Activated naive CD4-positive, alpha-beta T cell treated with anti-CD3 and anti-CD28 coated beads, Interleukin-2, amount 10 ng/mL, durations not matched to agents 7 days and 5 days (primary cell): ENCODE measurements around the gene ZSCAN23.
"Not testable (repeated sequence)": the region's sequence is repeated elsewhere in the genome, so short reads cannot be mapped to it uniquely, and the experiment has no call there.

Experiments used
- CTCF ChIA-PET: fragments of 350-600 bp; sonication (Branson Sonifier 250); formaldehyde crosslinking; loops from one replicate; lab custom pipeline; 2021; ENCODE audit warnings: antibody characterized with exemption; lab: Charles Lee
- DNase-seq: peaks from one replicate; pipeline ENCODE4 v3.0.0-alpha.2; 2020
- H3K27ac Mint-ChIP-seq: one replicate; pipeline ENCODE4 v1.8.0; 2021; ENCODE audit warnings: mild to moderate bottlenecking, moderate library complexity, mixed read lengths
- H3K27me3 Mint-ChIP-seq: one replicate; pipeline ENCODE4 v1.8.0; 2021; ENCODE audit warnings: mild to moderate bottlenecking, mixed read lengths
- H3K36me3 Mint-ChIP-seq: one replicate; pipeline ENCODE4 v1.8.0; 2021; ENCODE audit warnings: mixed read lengths
- H3K4me1 Mint-ChIP-seq: one replicate; pipeline ENCODE4 v1.8.0; 2021; ENCODE audit warnings: mixed read lengths
- H3K4me3 Mint-ChIP-seq: one replicate; pipeline ENCODE4 v1.8.0; 2021; ENCODE audit warnings: mild to moderate bottlenecking, moderate library complexity, mixed read lengths
- H3K9me3 Mint-ChIP-seq: one replicate; pipeline ENCODE4 v1.8.0; 2021; ENCODE audit warnings: mixed read lengths

Gene ZSCAN23

GRCh38 chr6:28443112-28443773 is at the start of gene ZSCAN23:
TSS of gene ZSCAN23 (minus strand) at chr6:28443491. CDS start at chr6:28436266, 7,225 bp downstream.
- DNase-seq: peak; percentile 92
- Mint-ChIP-seq H3K36me3 (peaks cover 32% of the 10 kb centered on the region), H3K27ac (peak within 1 kb of the TSS; percentile 99), H3K4me1 (peaks cover 48% of the 10 kb centered on the region), H3K9me3 (peaks cover 23% of the 10 kb centered on the region), H3K27me3 (peaks cover 14% of the 10 kb centered on the region), H3K4me3 (peak within 1 kb of the TSS; percentile 99)
- CTCF ChIA-PET: interaction anchor here (0.5 to 1.2 kb wide), 4 partner anchors 50 to 980 kb away, joined by 3 to 4 read pairs (median 3); no protein-coding TSS in a partner anchor

- peaks cover 28% of the 10 kb centered on the region for H3K4me1 Mint-ChIP-seq
- no peak overlapping the region for H3K4me3 Mint-ChIP-seq
- no peaks in the 10 kb centered on the region for H3K9me3 Mint-ChIP-seq
- DNase-seq: no peak
- no peak overlapping the region for H3K27ac Mint-ChIP-seq
- CTCF ChIA-PET: interaction anchor here (0.6 kb wide), 1 partner anchor 208 kb away, joined by 3 read pairs; no protein-coding TSS in a partner anchor
- H3K36me3 Mint-ChIP-seq: no peaks in the 10 kb centered on the region
- H3K27me3 Mint-ChIP-seq: peaks cover 45% of the 10 kb centered on the region
These were observed 48.7 kb upstream of the ZSCAN23 start for GRCh38 chr6:28491984-28492317.

GRCh38 chr6:28490205-28490890 is 47.1 kb upstream of the ZSCAN23 start:
- CTCF ChIA-PET: no interaction called here
- peaks cover 57% of the 10 kb centered on the region for H3K27me3 Mint-ChIP-seq
- H3K9me3 Mint-ChIP-seq: peaks cover 6% of the 10 kb centered on the region
- H3K4me3 Mint-ChIP-seq: peak overlapping the region; percentile 60
- no peak overlapping the region for H3K27ac Mint-ChIP-seq
- DNase-seq: no peak
- H3K36me3 Mint-ChIP-seq: no peaks in the 10 kb centered on the region
- peaks cover 30% of the 10 kb centered on the region for H3K4me1 Mint-ChIP-seq

GRCh38 chr6:28489366-28490204 is 46.3 kb upstream of the ZSCAN23 start:
- H3K27me3 Mint-ChIP-seq: peaks cover 65% of the 10 kb centered on the region
- H3K9me3 Mint-ChIP-seq: peaks cover 8% of the 10 kb centered on the region
- H3K36me3 Mint-ChIP-seq: no peaks in the 10 kb centered on the region
- CTCF ChIA-PET: interaction anchor here (0.5 to 0.6 kb wide), 2 partner anchors 53 to 435 kb away, joined by 3 read pairs; no protein-coding TSS in a partner anchor
- DNase-seq: peak; percentile 44
- H3K4me1 Mint-ChIP-seq: peaks cover 32% of the 10 kb centered on the region
- peak overlapping the region; percentile 24 for H3K27ac Mint-ChIP-seq
- peak overlapping the region; percentile 60 for H3K4me3 Mint-ChIP-seq

- H3K4me1 Mint-ChIP-seq: peaks cover 32% of the 10 kb centered on the region
- no peak for DNase-seq
- H3K36me3 Mint-ChIP-seq: no peaks in the 10 kb centered on the region
- peak overlapping the region; percentile 24 for H3K27ac Mint-ChIP-seq
- peak overlapping the region; percentile 60 for H3K4me3 Mint-ChIP-seq
- peaks cover 65% of the 10 kb centered on the region for H3K27me3 Mint-ChIP-seq
- CTCF ChIA-PET: interaction anchor here (0.5 to 0.6 kb wide), 2 partner anchors 54 to 436 kb away, joined by 3 read pairs; no protein-coding TSS in a partner anchor
- peaks cover 8% of the 10 kb centered on the region for H3K9me3 Mint-ChIP-seq
These were observed 45.6 kb upstream of the ZSCAN23 start for GRCh38 chr6:28488916-28489365.

GRCh38 chr6:28486988-28487742 is 43.9 kb upstream of the ZSCAN23 start:
- peaks cover 8% of the 10 kb centered on the region for H3K9me3 Mint-ChIP-seq
- no peak overlapping the region for H3K4me3 Mint-ChIP-seq
- CTCF ChIA-PET: no interaction called here
- DNase-seq: no peak
- H3K27ac Mint-ChIP-seq: no peak overlapping the region
- peaks cover 77% of the 10 kb centered on the region for H3K27me3 Mint-ChIP-seq
- no peaks in the 10 kb centered on the region for H3K36me3 Mint-ChIP-seq
- peaks cover 32% of the 10 kb centered on the region for H3K4me1 Mint-ChIP-seq

- H3K27ac Mint-ChIP-seq: no peak overlapping the region
- peaks cover 27% of the 10 kb centered on the region for H3K4me1 Mint-ChIP-seq
- peaks cover 78% of the 10 kb centered on the region for H3K27me3 Mint-ChIP-seq
- CTCF ChIA-PET: no interaction called here
- H3K36me3 Mint-ChIP-seq: no peaks in the 10 kb centered on the region
- H3K9me3 Mint-ChIP-seq: peaks cover 8% of the 10 kb centered on the region
- DNase-seq: no peak
- no peak overlapping the region for H3K4me3 Mint-ChIP-seq
These were observed 43.2 kb upstream of the ZSCAN23 start for GRCh38 chr6:28486533-28486932.

- Mint-ChIP-seq H3K36me3 (no peaks in the 10 kb centered on the region), H3K9me3 (peaks cover 8% of the 10 kb centered on the region), H3K27ac (no peak overlapping the region), H3K4me3 (no peak overlapping the region), H3K4me1 (peaks cover 23% of the 10 kb centered on the region), H3K27me3 (peaks cover 79% of the 10 kb centered on the region)
- CTCF ChIA-PET: no interaction called here
- DNase-seq: no peak
These were observed 42.2 kb upstream of the ZSCAN23 start for GRCh38 chr6:28485482-28485881.

GRCh38 chr6:28480253-28480932 is 37.1 kb upstream of the ZSCAN23 start:
- Mint-ChIP-seq H3K4me1 (peaks cover 14% of the 10 kb centered on the region), H3K9me3 (peaks cover 3% of the 10 kb centered on the region), H3K4me3 (no peak overlapping the region), H3K27ac (no peak overlapping the region), H3K36me3 (no peaks in the 10 kb centered on the region), H3K27me3 (peaks cover 65% of the 10 kb centered on the region)
- CTCF ChIA-PET: no interaction called here
- no peak for DNase-seq

- peaks cover 72% of the 10 kb centered on the region for H3K27me3 Mint-ChIP-seq
- peaks cover 16% of the 10 kb centered on the region for H3K4me1 Mint-ChIP-seq
- H3K27ac Mint-ChIP-seq: no peak overlapping the region
- no peaks in the 10 kb centered on the region for H3K36me3 Mint-ChIP-seq
- H3K9me3 Mint-ChIP-seq: no peaks in the 10 kb centered on the region
- no peak overlapping the region for H3K4me3 Mint-ChIP-seq
- CTCF ChIA-PET: no interaction called here
- no peak for DNase-seq
These were observed 35.2 kb upstream of the ZSCAN23 start for GRCh38 chr6:28478518-28478917.

GRCh38 chr6:28474441-28475219 is 31.3 kb upstream of the ZSCAN23 start:
- H3K4me1 Mint-ChIP-seq: peaks cover 16% of the 10 kb centered on the region
- CTCF ChIA-PET: interaction anchor here (0.9 kb wide), 1 partner anchor 68 kb away, joined by 3 read pairs; no protein-coding TSS in a partner anchor
- no peak for DNase-seq
- no peaks in the 10 kb centered on the region for H3K36me3 Mint-ChIP-seq
- H3K4me3 Mint-ChIP-seq: peak overlapping the region; percentile 5
- peaks cover 48% of the 10 kb centered on the region for H3K27me3 Mint-ChIP-seq
- no peaks in the 10 kb centered on the region for H3K9me3 Mint-ChIP-seq
- no peak overlapping the region for H3K27ac Mint-ChIP-seq

GRCh38 chr6:28469153-28469745 is 26.0 kb upstream of the ZSCAN23 start:
- H3K27me3 Mint-ChIP-seq: peaks cover 43% of the 10 kb centered on the region
- CTCF ChIA-PET, H3K4me1 Mint-ChIP-seq, H3K36me3 Mint-ChIP-seq, H3K27ac Mint-ChIP-seq, H3K4me3 Mint-ChIP-seq, DNase-seq, H3K9me3 Mint-ChIP-seq: not testable (repeated sequence)
